ENCODE results near the gene DUOX2.
"Not testable (repeated sequence)": the region's sequence is repeated elsewhere in the genome, so short reads cannot be mapped to it uniquely, and the experiment has no call there.

Gene DUOX2

DNA sequence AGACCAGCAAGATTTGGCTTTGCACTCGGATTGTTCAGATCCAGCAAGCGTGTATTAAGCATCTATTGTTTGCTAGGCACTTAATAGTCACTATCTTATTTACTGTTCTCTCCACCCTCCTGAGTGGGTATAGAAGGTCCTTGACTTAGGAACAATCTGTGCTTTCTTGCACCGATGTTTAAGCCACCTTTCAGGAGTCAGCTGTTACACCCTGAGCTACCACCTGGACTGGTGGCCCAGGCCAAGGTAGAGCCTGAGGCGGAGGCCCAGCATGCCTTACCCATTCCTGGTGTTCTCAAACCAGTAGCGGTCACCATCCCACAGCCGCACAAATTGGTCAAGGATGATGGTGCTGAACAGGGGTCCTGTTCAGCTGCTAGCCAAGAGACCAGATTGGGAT, 25.8 kb upstream of the DUOX2 start:
- in situ Hi-C loops (cut with MboI; ENCODE audit: low sequenced_read_pairs) = no loop called here

- in situ Hi-C loops (cut with MboI; ENCODE audit: low sequenced_read_pairs) = no loop called here
Observed at GRCh38 chr15:45138814-45139765, 25.1 kb upstream of the DUOX2 start.

DNA sequence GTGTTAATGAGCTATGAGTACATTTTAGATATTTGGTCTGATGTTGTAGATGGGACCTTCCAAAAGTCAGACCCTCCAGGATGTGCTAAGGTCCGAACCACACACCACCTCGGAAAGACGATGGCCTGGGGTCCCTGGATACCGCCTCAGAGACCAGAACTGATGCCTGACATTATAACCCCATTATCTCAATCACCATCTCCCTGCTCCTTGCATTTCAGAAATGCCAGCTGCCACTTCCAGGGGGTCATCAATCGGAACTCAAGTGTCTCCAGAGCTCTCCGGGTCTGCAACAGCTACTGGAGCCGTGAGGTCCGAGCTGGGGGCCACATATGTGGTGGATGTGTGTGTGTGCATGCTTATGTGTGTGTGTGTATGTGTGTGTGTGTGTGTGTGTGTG, 23.7 kb upstream of the DUOX2 start:
- in situ Hi-C loops (cut with MboI; ENCODE audit: low sequenced_read_pairs) = no loop called here

DNA sequence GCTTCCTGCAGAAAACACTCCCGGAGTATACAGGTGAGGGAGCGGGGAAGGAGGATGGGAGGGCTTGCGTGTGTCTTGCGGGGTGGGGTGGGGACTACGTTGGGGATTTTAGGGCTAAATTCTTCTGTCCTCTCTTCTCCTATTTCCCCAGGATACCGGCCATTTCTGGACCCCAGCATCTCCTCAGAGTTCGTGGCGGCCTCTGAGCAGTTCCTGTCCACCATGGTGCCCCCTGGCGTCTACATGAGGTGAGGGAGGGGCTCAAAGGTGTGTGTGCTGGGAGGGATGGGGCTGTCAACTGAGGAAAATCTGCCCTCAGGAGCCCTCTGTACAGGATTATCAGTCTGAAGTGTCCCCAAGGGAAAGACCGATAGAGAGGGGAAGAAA, 22.4 kb upstream of the DUOX2 start:
- in situ Hi-C loops (cut with MboI; ENCODE audit: low sequenced_read_pairs) = no loop called here

- in situ Hi-C loops (cut with MboI; ENCODE audit: low sequenced_read_pairs) = not testable (repeated sequence)
Observed at GRCh38 chr15:45135705-45136377, 21.9 kb upstream of the DUOX2 start.

- in situ Hi-C loops (cut with MboI; ENCODE audit: low sequenced_read_pairs) = no loop called here
Observed at GRCh38 chr15:45134682-45135604, 21.0 kb upstream of the DUOX2 start.

- in situ Hi-C loops (cut with MboI; ENCODE audit: low sequenced_read_pairs) = no loop called here
Observed at GRCh38 chr15:45134046-45134445, 20.1 kb upstream of the DUOX2 start.

- in situ Hi-C loops (cut with MboI; ENCODE audit: low sequenced_read_pairs) = no loop called here
Observed at GRCh38 chr15:45133561-45133920, 19.6 kb upstream of the DUOX2 start.

DNA sequence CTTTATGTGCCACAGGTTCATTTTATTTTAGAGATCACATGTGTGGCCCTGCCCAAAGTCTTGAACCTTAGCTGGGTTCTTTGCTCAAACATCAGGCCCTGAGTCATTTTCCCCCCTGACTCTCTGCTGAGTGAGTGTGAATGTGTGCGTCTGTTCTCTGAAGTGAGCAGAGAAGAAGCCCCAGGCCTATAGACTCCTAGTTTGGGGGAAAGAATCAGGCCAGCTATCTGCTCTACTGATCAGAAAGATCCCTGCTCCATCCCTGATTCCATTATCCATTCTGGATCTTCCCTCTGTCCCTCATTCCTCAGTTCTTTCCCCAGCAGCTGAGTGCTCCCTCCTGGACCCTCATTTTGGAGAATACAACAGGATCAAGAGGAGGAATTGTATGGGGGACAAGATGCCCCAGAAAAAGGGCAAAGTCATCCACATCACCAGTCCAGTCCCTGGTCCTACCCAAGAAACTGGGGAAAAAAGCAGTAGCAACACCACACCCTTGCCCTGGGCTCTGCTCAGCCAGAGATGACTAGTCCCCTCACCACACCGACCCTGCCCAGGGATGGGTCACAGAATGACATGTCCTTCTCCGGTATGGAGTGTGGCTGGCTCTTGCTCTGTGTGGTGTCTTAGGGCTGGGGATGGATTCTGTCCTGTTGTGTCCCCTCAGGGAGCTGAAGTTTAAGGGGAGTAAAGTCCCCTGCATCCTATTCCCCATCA, 19.0 kb upstream of the DUOX2 start:
- in situ Hi-C loops (cut with MboI; ENCODE audit: low sequenced_read_pairs) = no loop called here

- in situ Hi-C loops (cut with MboI; ENCODE audit: low sequenced_read_pairs) = no loop called here
Observed at GRCh38 chr15:45131510-45131909, 17.5 kb upstream of the DUOX2 start.

DNA sequence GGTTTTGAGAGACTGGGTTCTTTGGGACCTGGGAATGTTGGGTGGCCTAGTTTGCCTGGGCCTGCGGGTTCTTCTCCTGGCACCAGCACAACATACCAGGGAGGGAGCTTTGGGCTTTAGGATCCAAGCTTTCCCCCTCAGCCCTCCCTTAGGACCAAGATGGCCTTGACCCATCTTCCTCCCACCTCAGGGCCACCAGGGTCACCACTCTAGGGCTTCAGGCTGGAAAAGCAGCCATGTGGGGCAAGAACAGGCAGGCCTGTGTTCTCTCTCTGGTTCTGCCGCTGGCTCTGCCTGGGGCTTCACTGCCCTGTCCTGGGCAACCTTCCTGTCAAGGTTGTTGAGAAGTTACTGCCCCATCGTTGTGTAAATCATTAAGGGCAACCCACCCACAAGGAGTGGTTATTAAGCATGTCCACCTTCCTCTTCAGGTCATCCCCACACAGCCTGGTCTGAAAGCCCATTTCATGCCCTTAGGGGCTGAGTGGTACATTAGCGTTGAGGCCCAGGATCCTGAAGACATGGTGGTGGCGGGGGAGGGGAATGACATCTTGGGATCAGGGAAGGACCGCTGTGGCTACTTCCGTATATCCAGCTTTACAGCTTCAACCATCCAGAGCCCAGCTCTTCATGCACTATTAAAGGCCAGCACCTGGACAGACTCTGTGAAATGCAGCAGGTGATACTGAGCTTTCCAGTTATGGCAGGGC, 16.5 kb upstream of the DUOX2 start:
- in situ Hi-C loops (cut with MboI; ENCODE audit: low sequenced_read_pairs) = no loop called here

DNA sequence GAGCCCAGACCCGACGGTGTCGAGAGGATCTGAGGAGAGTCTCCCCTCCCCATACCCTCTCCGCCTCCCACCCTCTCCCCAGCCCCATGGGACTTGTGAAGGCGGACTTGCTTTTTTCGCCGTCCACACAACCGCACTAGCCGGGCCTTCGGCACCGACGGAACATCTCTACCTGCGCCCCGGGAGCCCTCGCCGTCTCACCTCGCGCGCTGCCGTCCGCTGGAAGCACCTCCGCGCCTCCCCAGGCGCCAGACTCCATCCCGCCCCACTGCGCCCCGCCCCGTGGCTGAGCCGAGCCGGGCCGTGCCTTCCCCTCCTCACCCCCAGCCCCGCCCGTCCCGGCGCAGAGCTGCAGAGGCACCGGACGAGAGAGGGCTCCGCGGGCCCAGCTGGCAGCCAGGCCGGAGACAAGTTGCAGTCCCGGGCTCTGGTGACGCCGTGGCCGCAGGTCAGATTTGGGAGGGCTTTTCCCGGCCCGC, 15.7 kb upstream of the DUOX2 start, which contains the start of the genes DUOX1 and DUOXA1:
Gene DUOX1, plus strand, starts transcription at position 344 of the 479 bp plus-strand sequence. CDS start 1,973 bp downstream, outside the sequence.
Gene DUOXA1, minus strand, starts transcription at position 229 of the 479 bp plus-strand sequence. CDS start 6,865 bp downstream, outside the sequence.
- in situ Hi-C loops (cut with MboI; ENCODE audit: low sequenced_read_pairs) = no loop called here

DNA sequence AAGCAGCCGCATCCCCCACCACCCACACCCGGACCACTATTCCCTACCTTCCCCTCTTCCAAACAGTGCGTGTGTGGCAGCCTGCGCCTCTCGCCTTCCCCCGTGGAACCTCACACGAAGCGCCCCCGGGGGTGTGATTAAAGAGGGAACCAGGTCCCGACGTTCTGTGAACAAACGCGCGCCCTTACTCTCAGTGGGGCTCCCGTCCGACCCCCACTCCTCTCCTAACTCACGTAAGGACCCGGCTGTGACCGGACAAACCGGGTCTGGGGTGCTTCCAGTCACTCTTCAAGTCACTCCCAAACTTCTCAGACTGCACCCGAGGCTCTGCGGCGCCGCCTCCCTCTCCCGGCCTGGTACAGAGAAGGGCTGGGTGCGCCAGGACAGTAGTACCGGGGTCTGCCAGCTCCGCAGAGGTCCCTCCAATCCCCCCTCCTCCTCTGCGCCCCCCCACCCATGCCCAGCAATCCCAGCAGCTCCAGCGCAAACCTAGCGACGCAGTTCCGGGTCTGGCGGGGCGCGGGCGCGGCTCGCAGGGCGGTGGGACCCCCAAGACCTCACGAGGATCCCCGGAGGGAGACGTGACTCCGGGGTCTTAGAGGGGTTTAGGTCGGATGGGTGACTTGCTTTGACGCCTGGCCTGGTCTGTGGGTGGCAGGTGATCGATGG, 15.1 kb upstream of the DUOX2 start:
- in situ Hi-C loops (cut with MboI; ENCODE audit: low sequenced_read_pairs) = no loop called here

GRCh38 chr15:45126535-45127158, 12.7 kb upstream of the DUOX2 start:
- in situ Hi-C loops (cut with MboI; ENCODE audit: low sequenced_read_pairs) = no loop called here

- in situ Hi-C loops (cut with MboI; ENCODE audit: low sequenced_read_pairs) = no loop called here
Observed at GRCh38 chr15:45123397-45123796, 9.4 kb upstream of the DUOX2 start.

DNA sequence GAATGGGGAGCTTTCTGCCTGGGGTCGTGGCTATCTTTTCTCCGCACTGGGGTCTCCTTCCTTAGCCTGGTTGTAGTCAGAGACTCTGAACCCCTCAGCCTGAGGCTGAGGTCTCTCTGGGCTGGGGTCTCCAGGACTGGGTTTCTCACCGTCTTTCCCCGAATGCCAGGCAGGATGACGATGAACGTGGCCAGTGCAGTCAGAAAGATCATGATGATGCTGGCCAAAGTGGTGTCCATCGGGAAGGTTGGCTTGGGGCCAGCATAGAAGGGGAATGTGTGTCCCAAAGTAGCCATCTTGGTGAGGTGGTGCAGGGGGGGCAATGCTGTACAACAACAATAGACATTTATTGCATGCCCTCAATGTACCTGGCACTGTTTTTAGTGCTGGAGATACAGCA, 8.7 kb upstream of the DUOX2 start:
- in situ Hi-C loops (cut with MboI; ENCODE audit: low sequenced_read_pairs) = no loop called here

GRCh38 chr15:45121706-45122417, 7.9 kb upstream of the DUOX2 start:
- in situ Hi-C loops (cut with MboI; ENCODE audit: low sequenced_read_pairs) = no loop called here

DNA sequence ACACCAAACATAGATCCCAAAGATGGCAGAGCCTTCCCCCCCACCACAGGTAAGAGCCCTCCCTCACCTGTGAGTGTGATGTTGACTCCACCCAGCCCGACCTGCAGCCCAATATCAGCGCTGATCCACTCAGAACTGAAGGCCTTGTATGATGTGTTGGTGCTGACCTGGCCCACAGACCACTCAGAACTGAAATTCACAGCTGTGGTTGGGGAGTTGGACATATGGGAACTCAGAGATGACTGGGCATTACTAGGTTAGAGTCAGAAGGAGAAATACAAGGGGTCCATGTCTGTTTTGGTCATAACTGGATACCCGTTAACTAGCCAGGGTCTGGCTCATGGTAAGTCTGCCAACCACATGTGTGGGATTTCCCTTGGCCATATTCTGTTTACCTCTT, 7.0 kb upstream of the DUOX2 start:
- in situ Hi-C loops (cut with MboI; ENCODE audit: low sequenced_read_pairs) = no loop called here
